Measurements from ENCODE around the gene ASPG. TPM values are rescaled to one million over a fixed set of nuclear protein-coding genes. Genes with fewer than 3 reads are reported as not detected.

The ASPG gene
- total RNA-seq, 1 experiment from 2014 or later: not detected

GRCh38 chr14:104085889-104086201 lies 345 bp downstream of the ASPG start:
- ChIA-PET CTCF (no interaction called here), POLR2A (no interaction called here)

DNA sequence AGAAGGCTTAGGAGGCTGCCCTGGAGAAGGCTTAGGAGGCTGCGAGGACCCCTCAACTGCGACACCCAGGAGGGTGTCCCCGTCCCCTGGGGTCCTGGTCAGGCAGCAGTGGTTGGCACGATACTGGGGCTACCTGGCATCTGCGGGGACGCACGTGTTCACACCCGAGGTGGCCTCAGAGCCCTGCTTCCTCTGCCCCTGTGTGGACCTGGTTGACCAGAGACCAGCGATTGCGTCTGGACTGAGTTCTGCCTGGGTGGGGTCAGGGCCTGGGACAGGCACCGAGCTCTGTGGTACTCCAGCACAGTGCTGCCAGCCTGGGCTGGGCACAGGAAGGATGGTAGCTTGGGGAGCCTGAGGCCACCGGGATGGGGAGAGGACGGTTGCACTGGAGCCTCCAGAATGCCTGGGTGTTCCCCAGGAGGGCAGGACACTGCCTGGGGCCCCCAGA lies 735 bp downstream of the ASPG start:
- Histone ChIP-seq H3K9me3 (ENCODE audit: control insufficient read depth, insufficient read depth, low read depth, low read length) (no peaks in the 10 kb centered on the region), H3K4me3 (ENCODE audit: low read depth in 2 of 2, low read length in 2 of 2) (no peak overlapping the region), H3K4me1 (ENCODE audit: control insufficient read depth, insufficient read depth, low read length) (no peaks in the 10 kb centered on the region), H3K27me3 (ENCODE audit: control insufficient read depth, insufficient read depth, low read length) (no peaks in the 10 kb centered on the region), H3K27ac (ENCODE audit: low read length) (no peak overlapping the region), H3K36me3 (ENCODE audit: control insufficient read depth, insufficient read depth, low read length) (no peaks in the 10 kb centered on the region)
- ChIA-PET CTCF (no interaction called here), POLR2A (no interaction called here)
- in situ Hi-C loops (cut with HindIII; ENCODE audit: low pct_unique_long_range_greater_than_20kb, low sequenced_read_pairs): no loop called here
- intact Hi-C loops (cut with micrococcal nuclease; ENCODE audit: unreplicated experiment): no loop called here
- no TSS peak for BruUV-seq (replicated peaks)
- TF ChIP-seq, protein P1, sequence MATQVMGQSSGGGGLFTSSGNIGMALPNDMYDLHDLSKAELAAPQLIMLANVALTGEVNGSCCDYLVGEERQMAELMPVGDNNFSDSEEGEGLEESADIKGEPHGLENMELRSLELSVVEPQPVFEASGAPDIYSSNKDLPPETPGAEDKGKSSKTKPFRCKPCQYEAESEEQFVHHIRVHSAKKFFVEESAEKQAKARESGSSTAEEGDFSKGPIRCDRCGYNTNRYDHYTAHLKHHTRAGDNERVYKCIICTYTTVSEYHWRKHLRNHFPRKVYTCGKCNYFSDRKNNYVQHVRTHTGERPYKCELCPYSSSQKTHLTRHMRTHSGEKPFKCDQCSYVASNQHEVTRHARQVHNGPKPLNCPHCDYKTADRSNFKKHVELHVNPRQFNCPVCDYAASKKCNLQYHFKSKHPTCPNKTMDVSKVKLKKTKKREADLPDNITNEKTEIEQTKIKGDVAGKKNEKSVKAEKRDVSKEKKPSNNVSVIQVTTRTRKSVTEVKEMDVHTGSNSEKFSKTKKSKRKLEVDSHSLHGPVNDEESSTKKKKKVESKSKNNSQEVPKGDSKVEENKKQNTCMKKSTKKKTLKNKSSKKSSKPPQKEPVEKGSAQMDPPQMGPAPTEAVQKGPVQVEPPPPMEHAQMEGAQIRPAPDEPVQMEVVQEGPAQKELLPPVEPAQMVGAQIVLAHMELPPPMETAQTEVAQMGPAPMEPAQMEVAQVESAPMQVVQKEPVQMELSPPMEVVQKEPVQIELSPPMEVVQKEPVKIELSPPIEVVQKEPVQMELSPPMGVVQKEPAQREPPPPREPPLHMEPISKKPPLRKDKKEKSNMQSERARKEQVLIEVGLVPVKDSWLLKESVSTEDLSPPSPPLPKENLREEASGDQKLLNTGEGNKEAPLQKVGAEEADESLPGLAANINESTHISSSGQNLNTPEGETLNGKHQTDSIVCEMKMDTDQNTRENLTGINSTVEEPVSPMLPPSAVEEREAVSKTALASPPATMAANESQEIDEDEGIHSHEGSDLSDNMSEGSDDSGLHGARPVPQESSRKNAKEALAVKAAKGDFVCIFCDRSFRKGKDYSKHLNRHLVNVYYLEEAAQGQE (IDR thresholded peaks at IDR 0.05; ENCODE audit: insufficient read depth in 1 of 2, low read depth in 2 of 2, low read length in 1 of 2): no peak
- TF ChIP-seq POLR2AphosphoS5 (IDR thresholded peaks at IDR 0.05; ENCODE audit: low read depth, low read length): no peak
- no peak for TF ChIP-seq SIN3A (IDR thresholded peaks at IDR 0.05; ENCODE audit: borderline replicate concordance, insufficient read depth, low read depth, low read length)
- no peak for TF ChIP-seq TCF7L2 (IDR thresholded peaks at IDR 0.05; ENCODE audit: low read depth, low read length)
- no peak for TF ChIP-seq CTCF (IDR thresholded peaks at IDR 0.05)
- DNase-seq (ENCODE audit: low read depth, low spot score) (no peak), ATAC-seq (no peak)

More at GRCh38 chr14:104085889-104086201, 345 bp downstream of the ASPG start:
- H3K27ac ChIP-seq (ENCODE audit: low read length): no peak overlapping the region
- no peaks in the 10 kb centered on the region for H3K36me3 ChIP-seq (ENCODE audit: control insufficient read depth, insufficient read depth, low read length)
- in situ Hi-C loops (cut with HindIII; ENCODE audit: low pct_unique_long_range_greater_than_20kb, low sequenced_read_pairs) (no loop called here), intact Hi-C loops (cut with micrococcal nuclease; ENCODE audit: unreplicated experiment) (no loop called here)
- no peak for TF ChIP-seq SIN3A (IDR thresholded peaks at IDR 0.05; ENCODE audit: borderline replicate concordance, insufficient read depth, low read depth, low read length)
- no peak for TF ChIP-seq POLR2AphosphoS5 (IDR thresholded peaks at IDR 0.05; ENCODE audit: low read depth, low read length)
- TF ChIP-seq TCF7L2 (IDR thresholded peaks at IDR 0.05; ENCODE audit: low read depth, low read length): no peak
- TF ChIP-seq, protein P1 (IDR thresholded peaks at IDR 0.05; ENCODE audit: insufficient read depth in 1 of 2, low read depth in 2 of 2, low read length in 1 of 2): no peak
- TF ChIP-seq CTCF (IDR thresholded peaks at IDR 0.05): no peak
- no TSS peak for BruUV-seq (replicated peaks)
- no peak overlapping the region for H3K4me3 ChIP-seq (ENCODE audit: low read depth in 2 of 2, low read length in 2 of 2)
- no peak for DNase-seq (ENCODE audit: low read depth, low spot score)
- H3K9me3 ChIP-seq (ENCODE audit: control insufficient read depth, insufficient read depth, low read depth, low read length): no peaks in the 10 kb centered on the region
- H3K4me1 ChIP-seq (ENCODE audit: control insufficient read depth, insufficient read depth, low read length): no peaks in the 10 kb centered on the region
- no peaks in the 10 kb centered on the region for H3K27me3 ChIP-seq (ENCODE audit: control insufficient read depth, insufficient read depth, low read length)
- ATAC-seq: no peak

Measured in Panc1 (cell line).